ENCODE measurements around the gene RNPEPL1. TPM values are rescaled to one million over a fixed set of nuclear protein-coding genes. Genes with fewer than 3 reads are reported as not detected.

The RNPEPL1 gene
- total RNA-seq, 2 experiments from 2014 or later: 39.1 to 40.5 TPM

DNA sequence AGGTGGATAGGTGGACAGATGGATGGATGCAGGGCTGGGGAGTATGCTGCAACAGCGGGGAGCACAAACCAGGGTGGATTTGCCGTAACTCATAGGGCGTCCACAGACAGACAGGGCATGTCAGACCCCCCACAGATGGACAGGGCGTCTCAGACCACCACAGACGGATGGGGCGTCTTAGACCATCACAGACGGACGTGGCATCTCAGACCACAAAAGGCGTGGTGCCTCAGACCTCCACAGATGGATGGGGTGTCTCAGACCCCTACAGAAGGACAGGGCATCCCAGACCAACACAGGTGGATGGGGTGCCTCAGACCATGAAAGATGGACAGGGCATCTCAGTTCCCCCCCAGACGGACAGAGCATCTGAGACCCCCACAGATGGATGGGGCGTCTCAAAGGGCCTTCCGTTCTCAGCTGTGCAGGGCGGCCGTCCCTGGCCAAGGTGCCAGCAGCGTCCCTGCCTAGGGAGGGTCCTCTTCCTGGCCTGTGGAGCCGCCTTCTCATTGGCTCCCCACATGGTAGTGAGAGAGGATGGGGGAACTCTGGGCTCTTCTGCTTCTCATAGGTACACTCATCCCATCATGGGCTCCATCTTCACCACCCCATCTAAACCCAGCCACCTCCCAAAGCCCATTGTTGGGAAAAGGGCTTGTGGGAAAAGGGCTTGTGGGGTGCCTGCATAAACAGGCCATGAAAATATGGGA lies 12.6 kb upstream of the RNPEPL1 start:
- Mint-ChIP-seq H3K27me3 (no peaks in the 10 kb centered on the region), H3K4me1 (ENCODE audit: low read depth) (peaks cover 38% of the 10 kb centered on the region), H3K9me3 (peaks cover 11% of the 10 kb centered on the region), H3K4me3 (no peak overlapping the region), H3K36me3 (ENCODE audit: low read depth) (peaks cover 44% of the 10 kb centered on the region), H3K27ac (no peak overlapping the region)
- no peak for ATAC-seq
- ChIA-PET CTCF (interaction anchor here (0.7 to 4.2 kb wide), 2 partner anchors 10 to 42 kb away, joined by 3 to 15 read pairs; no protein-coding TSS in a partner anchor), POLR2A (no interaction called here)
- intact Hi-C loops (cut with micrococcal nuclease): no loop called here
- no peak for TF ChIP-seq CTCF (IDR thresholded peaks at IDR 0.05)
- DNase-seq: no peak

DNA sequence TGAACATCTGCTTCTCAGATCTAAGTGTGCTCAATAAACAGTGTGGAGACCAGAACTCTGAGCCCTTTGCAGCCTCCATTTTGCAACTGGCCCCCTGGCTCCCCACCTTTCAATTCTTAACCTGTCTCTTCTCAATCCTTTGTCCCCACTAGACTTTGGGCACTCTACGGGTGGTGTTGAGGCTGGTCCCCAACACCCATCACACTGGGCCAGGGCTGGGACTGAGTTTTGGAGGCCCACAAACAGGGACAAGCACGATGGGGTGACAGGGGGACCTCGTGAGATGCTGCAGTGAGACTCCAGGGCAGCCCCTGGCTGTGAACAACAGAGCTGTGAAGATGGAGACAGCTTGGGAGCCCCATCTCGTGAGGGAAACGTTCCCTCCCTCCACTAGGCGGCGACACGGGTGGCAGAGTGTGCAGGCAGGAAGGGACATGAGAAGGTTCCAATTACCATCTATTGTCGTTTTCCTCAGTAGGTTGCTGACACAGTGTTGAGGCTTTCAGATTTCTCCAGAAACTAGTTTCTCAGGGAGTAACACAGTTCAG lies 11.7 kb upstream of the RNPEPL1 start:
- Mint-ChIP-seq H3K27ac (no peak overlapping the region), H3K9me3 (peaks cover 2% of the 10 kb centered on the region), H3K27me3 (no peaks in the 10 kb centered on the region), H3K36me3 (ENCODE audit: low read depth) (peaks cover 38% of the 10 kb centered on the region), H3K4me3 (peak overlapping the region; percentile 14), H3K4me1 (ENCODE audit: low read depth) (peaks cover 40% of the 10 kb centered on the region)
- POLR2A ChIA-PET: no interaction called here
- ATAC-seq (no peak), DNase-seq (peak; percentile 74)
- peak; percentile 50 for TF ChIP-seq CTCF (IDR thresholded peaks at IDR 0.05)
- CTCF ChIA-PET: interaction anchor here (1.4 to 1.5 kb wide), 3 partner anchors 12 to 42 kb away, joined by 6 to 9 read pairs (median 7); partner anchors contain the start of gene RNPEPL1
- intact Hi-C loops (cut with micrococcal nuclease): no loop called here

GRCh38 chr2:240557101-240557751 lies 11.1 kb upstream of the RNPEPL1 start:
- peak; percentile 5 for DNase-seq

DNA sequence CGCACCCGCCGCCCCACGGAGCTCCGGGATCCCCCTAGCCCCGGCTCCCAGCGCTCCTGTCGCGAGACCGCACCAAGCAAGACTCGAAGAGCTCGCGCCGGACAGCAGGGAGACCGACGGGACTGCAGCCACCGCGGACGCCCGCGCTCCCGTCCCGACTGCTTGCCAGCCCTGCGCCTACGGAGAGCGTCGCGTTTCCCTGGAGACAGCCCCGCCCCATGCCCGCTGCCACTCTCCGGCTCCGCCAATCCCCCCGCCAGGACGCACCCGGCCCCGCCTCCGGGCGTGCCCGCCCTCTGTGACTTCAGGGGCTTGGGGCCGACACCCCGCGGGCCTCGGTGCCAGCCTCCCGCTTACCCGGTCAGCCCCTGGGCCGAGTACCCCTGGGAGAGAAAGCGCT lies 10.5 kb upstream of the RNPEPL1 start, which contains the start of gene ANKMY1:
Gene ANKMY1, minus strand, starts transcription at position 181 of the 400 bp plus-strand sequence. CDS start 653 bp downstream, outside the sequence.
- H3K9me3 Mint-ChIP-seq: no peaks in the 10 kb centered on the region
- TF ChIP-seq CTCF (IDR thresholded peaks at IDR 0.05): no peak
- H3K4me1 Mint-ChIP-seq (ENCODE audit: low read depth): peaks cover 44% of the 10 kb centered on the region
- intact Hi-C loops (cut with micrococcal nuclease): no loop called here
- H3K4me3 Mint-ChIP-seq: peak within 1 kb of the TSS; percentile 77
- ChIA-PET POLR2A (interaction anchor here (13.3 kb wide), 1 partner anchor 28 kb away, joined by 118 read pairs; the partner anchor contains the start of gene CAPN10), CTCF (interaction anchor here (1.4 to 1.9 kb wide), 4 partner anchors 11 to 44 kb away, joined by 6 to 9 read pairs (median 7); partner anchors contain the start of genes CAPN10 and RNPEPL1)
- ATAC-seq: peak; percentile 34
- peak; percentile 85 for DNase-seq
- H3K36me3 Mint-ChIP-seq (ENCODE audit: low read depth): peaks cover 38% of the 10 kb centered on the region
- H3K27me3 Mint-ChIP-seq: no peaks in the 10 kb centered on the region
- H3K27ac Mint-ChIP-seq: peak within 1 kb of the TSS; percentile 18

More at GRCh38 chr2:240557101-240557751, 11.1 kb upstream of the RNPEPL1 start:
- CTCF ChIA-PET: interaction anchor here (1.4 to 1.5 kb wide), 3 partner anchors 11 to 43 kb away, joined by 6 to 9 read pairs (median 7); partner anchors contain the start of gene RNPEPL1
- intact Hi-C loops (cut with micrococcal nuclease): no loop called here
- Mint-ChIP-seq H3K27ac (no peak overlapping the region), H3K9me3 (no peaks in the 10 kb centered on the region), H3K4me3 (peak overlapping the region; percentile 14), H3K4me1 (ENCODE audit: low read depth) (peaks cover 38% of the 10 kb centered on the region), H3K36me3 (ENCODE audit: low read depth) (peaks cover 34% of the 10 kb centered on the region), H3K27me3 (no peaks in the 10 kb centered on the region)
- POLR2A ChIA-PET: interaction anchor here (13.3 kb wide), 1 partner anchor 29 kb away, joined by 118 read pairs; the partner anchor contains the start of gene CAPN10
- TF ChIP-seq CTCF (IDR thresholded peaks at IDR 0.05): no peak
- no peak for ATAC-seq
